GM08714 (cell line): ENCODE results near the gene ACTN2.
"Not testable (repeated sequence)": the region's sequence is repeated elsewhere in the genome, so short reads cannot be mapped to it uniquely, and the experiment has no call there.

Experiments
- H3K4me3 ChIP-seq: fragments of 200-500 bp; sonication (Bioruptor generic); 2 replicates; pipeline ENCODE4 v1.5.1; 2014; ENCODE audit warnings: mild to moderate bottlenecking, low read length, inconsistent platforms
- ZNF274 ChIP-seq: IDR thresholded peaks from 2 replicates; pipeline ENCODE4 v1.6.1; 2012; ENCODE audit warnings: mild to moderate bottlenecking, low read depth, low read length

Gene ACTN2

GRCh38 chr1:236685917-236686814 lies at the start of gene ACTN2:
ACTN2 (plus strand) TSS chr1:236686499; CDS start chr1:236686674, 175 bp downstream.
- peak within 1 kb of the TSS; percentile 57; the same call in 1 of the 2 replicates for H3K4me3 ChIP-seq
- TF ChIP-seq ZNF274, result no peak

GRCh38 chr1:236638945-236639344 lies 47.4 kb upstream of the ACTN2 start:
- H3K4me3 ChIP-seq, result no peak overlapping the region
- TF ChIP-seq ZNF274, result no peak

- H3K4me3 ChIP-seq, result no peak overlapping the region
- TF ChIP-seq ZNF274, result no peak
Measured at GRCh38 chr1:236639686-236640085, 46.6 kb upstream of the ACTN2 start.

GRCh38 chr1:236642763-236643162 lies 43.5 kb upstream of the ACTN2 start:
- no peak overlapping the region for H3K4me3 ChIP-seq
- TF ChIP-seq ZNF274, result no peak

- TF ChIP-seq ZNF274, result no peak
- no peak overlapping the region for H3K4me3 ChIP-seq
Measured at GRCh38 chr1:236645016-236645680, 41.2 kb upstream of the ACTN2 start.

GRCh38 chr1:236654511-236654910 lies 31.8 kb upstream of the ACTN2 start:
- TF ChIP-seq ZNF274, result no peak
- no peak overlapping the region for H3K4me3 ChIP-seq

- no peak overlapping the region for H3K4me3 ChIP-seq
- no peak for TF ChIP-seq ZNF274
Measured at GRCh38 chr1:236654957-236655356, 31.3 kb upstream of the ACTN2 start.

GRCh38 chr1:236657398-236657797 lies 28.9 kb upstream of the ACTN2 start:
- no peak for TF ChIP-seq ZNF274

GRCh38 chr1:236659792-236660587 lies 26.3 kb upstream of the ACTN2 start:
- no peak for TF ChIP-seq ZNF274

More at GRCh38 chr1:236657398-236657797, 28.9 kb upstream of the ACTN2 start:
- no peak overlapping the region for H3K4me3 ChIP-seq

GRCh38 chr1:236663934-236664333 lies 22.4 kb upstream of the ACTN2 start:
- H3K4me3 ChIP-seq, result no peak overlapping the region
- TF ChIP-seq ZNF274, result no peak

More at GRCh38 chr1:236659792-236660587, 26.3 kb upstream of the ACTN2 start:
- no peak overlapping the region for H3K4me3 ChIP-seq

- not testable (repeated sequence) for H3K4me3 ChIP-seq
Measured at GRCh38 chr1:236668909-236669308, 17.4 kb upstream of the ACTN2 start.

GRCh38 chr1:236670060-236670459 lies 16.2 kb upstream of the ACTN2 start:
- H3K4me3 ChIP-seq, result no peak overlapping the region
- no peak for TF ChIP-seq ZNF274

- H3K4me3 ChIP-seq, result no peak overlapping the region
- TF ChIP-seq ZNF274, result no peak
Measured at GRCh38 chr1:236673289-236673919, 12.9 kb upstream of the ACTN2 start.
